HEK293T (cell line): Measurements from ENCODE around the gene MOB4.

Source experiments
- BHLHE40 ChIP-seq: fragments of 450-650 bp; IDR thresholded peaks from 2 replicates; pipeline ENCODE4 v1.6.1; 2016; ENCODE audit warnings: mild to moderate bottlenecking, moderate library complexity, borderline replicate concordance
- ELF4 ChIP-seq: fragments of 450-650 bp; IDR thresholded peaks from 2 replicates; pipeline ENCODE4 v1.6.1; 2017; ENCODE audit warnings: antibody characterized with exemption
- FOXM1 ChIP-seq: fragments of 450-650 bp; IDR thresholded peaks from 2 replicates; pipeline ENCODE4 v1.6.1; 2017; ENCODE audit warnings: mild to moderate bottlenecking, borderline replicate concordance
- HDGF ChIP-seq: fragments of 450-650 bp; IDR thresholded peaks from 2 replicates; pipeline ENCODE4 v1.6.1; 2017; ENCODE audit warnings: antibody characterized with exemption, borderline replicate concordance
- L3MBTL2 ChIP-seq: fragments of 450-650 bp; conservative IDR thresholded peaks from 2 replicates; pipeline ENCODE4 v1.6.1; 2016; ENCODE audit warnings: mild to moderate bottlenecking
- NFRKB ChIP-seq: fragments of 450-650 bp; IDR thresholded peaks from 2 replicates; pipeline ENCODE4 v1.6.1; 2016; ENCODE audit warnings: mild to moderate bottlenecking, moderate library complexity
- SP1 ChIP-seq: fragments of 450-650 bp; IDR thresholded peaks from 2 replicates; pipeline ENCODE4 v1.6.1; 2017
- SUZ12 ChIP-seq: fragments of 450-650 bp; IDR thresholded peaks from 2 replicates; pipeline ENCODE4 v1.6.1; 2016; ENCODE audit warnings: mild to moderate bottlenecking
- TARDBP ChIP-seq: fragments of 450-650 bp; IDR thresholded peaks from 2 replicates; pipeline ENCODE4 v1.6.1; 2016
- ZNF384 ChIP-seq: fragments of 450-650 bp; IDR thresholded peaks from 2 replicates; pipeline ENCODE4 v1.6.1; 2016

DNA sequence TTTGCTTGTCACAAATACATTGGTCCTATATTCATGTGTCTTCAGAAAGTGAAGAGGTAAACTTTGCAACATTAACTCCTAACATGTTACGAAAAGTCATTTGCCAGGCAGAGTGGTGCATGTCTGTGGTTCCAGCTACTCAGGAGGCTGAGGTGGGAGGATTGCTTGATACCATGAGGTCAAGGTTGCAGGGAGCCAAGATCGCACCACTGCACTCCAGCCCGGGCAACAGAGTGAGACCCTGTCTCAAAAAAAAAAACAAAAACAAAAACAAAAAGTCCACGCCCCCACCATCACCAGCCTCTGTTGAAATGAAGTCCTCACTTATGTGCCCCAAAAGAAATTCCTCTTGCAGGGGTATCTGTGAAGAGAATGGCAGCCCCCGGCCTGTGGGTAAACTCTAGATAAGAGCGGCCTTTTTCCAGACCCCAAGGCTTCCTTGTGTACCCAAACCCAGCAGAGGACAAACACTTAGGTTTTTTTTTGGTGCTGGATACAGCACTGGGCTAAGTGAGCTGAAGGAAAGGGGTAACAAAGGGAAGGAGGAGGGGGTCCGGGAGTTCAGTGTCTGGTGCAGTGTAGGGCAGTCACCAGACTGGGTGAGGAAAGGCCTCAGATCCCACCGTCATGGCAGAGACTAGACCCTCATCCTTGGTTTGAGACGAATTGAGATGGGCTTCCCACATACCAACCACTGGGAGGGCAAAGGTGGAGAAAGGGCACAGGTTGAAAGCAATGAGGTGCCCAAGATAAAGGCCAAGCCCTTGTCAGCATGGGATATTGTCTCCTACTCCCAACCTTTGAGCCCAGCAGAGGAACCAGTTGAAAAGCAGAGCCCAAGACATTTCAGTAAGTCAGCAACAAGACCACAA, 35.5 kb upstream of the MOB4 start:
- TF ChIP-seq BHLHE40 (no peak), SP1 (no peak), TARDBP (no peak), NFRKB (no peak), FOXM1 (no peak), L3MBTL2 (no peak), ZNF384 (no peak), SUZ12 (no peak), ELF4 (no peak), HDGF (no peak)
